HG03378 (cell line): ENCODE data around the gene SCGB3A1.

Source experiments
- ATAC-seq: cut with Tn5 transposase; IDR thresholded peaks from one replicate; pipeline ENCODE4 v1.9.1; 2021; ENCODE audit warnings: mild to moderate bottlenecking, moderate library complexity; ENCODE audit not compliant: unreplicated experiment

Gene SCGB3A1

GRCh38 chr5:180606215-180606785 is 15.0 kb upstream of the SCGB3A1 start:
- ATAC-seq, result no peak

GRCh38 chr5:180605554-180606214 is 14.4 kb upstream of the SCGB3A1 start:
- ATAC-seq, result no peak

- ATAC-seq, result no peak
Measured at GRCh38 chr5:180604271-180604670, 13.0 kb upstream of the SCGB3A1 start.

GRCh38 chr5:180603076-180603594 is 11.8 kb upstream of the SCGB3A1 start:
- ATAC-seq, result no peak

GRCh38 chr5:180602481-180603075 is 11.3 kb upstream of the SCGB3A1 start:
- ATAC-seq, result no peak

GRCh38 chr5:180601591-180602480 is 10.5 kb upstream of the SCGB3A1 start:
- ATAC-seq, result no peak

- no peak for ATAC-seq
Measured at GRCh38 chr5:180600554-180601041, 9.3 kb upstream of the SCGB3A1 start.

GRCh38 chr5:180599981-180600553 is 8.8 kb upstream of the SCGB3A1 start:
- ATAC-seq, result no peak

- ATAC-seq, result no peak
Measured at GRCh38 chr5:180599590-180599914, 8.3 kb upstream of the SCGB3A1 start.

- ATAC-seq, result no peak
Measured at GRCh38 chr5:180598797-180599589, 7.7 kb upstream of the SCGB3A1 start.

- no peak for ATAC-seq
Measured at GRCh38 chr5:180598316-180598701, 7.0 kb upstream of the SCGB3A1 start.

GRCh38 chr5:180596668-180597231 is 5.5 kb upstream of the SCGB3A1 start:
- no peak for ATAC-seq

- ATAC-seq, result no peak
Measured at GRCh38 chr5:180596115-180596667, 4.9 kb upstream of the SCGB3A1 start.

- ATAC-seq, result no peak
Measured at GRCh38 chr5:180595381-180596114, 4.2 kb upstream of the SCGB3A1 start.

GRCh38 chr5:180595046-180595379 is 3.7 kb upstream of the SCGB3A1 start:
- ATAC-seq, result no peak

- ATAC-seq, result no peak
Measured at GRCh38 chr5:180594311-180595045, 3.2 kb upstream of the SCGB3A1 start.

- ATAC-seq, result no peak
Measured at GRCh38 chr5:180593446-180594206, 2.3 kb upstream of the SCGB3A1 start.
